H4 (cell line): ENCODE data around the gene GON7. TPM values are rescaled to one million over a fixed set of nuclear protein-coding genes. Genes with fewer than 3 reads are reported as not detected.
"Not testable (repeated sequence)": the region's sequence is repeated elsewhere in the genome, so short reads cannot be mapped to it uniquely, and the experiment has no call there.

ENCODE experiments used
- DNase-seq: peaks from one replicate; pipeline ENCODE4 v3.0.0-alpha.2; 2015; ENCODE audit warnings: low spot score
- total RNA-seq: library from RNA; depleted of rRNA; stranded (reverse); fragments of >200 nt; shearing (Covaris generic); gene quantifications from 2 replicates; pipeline ENCODE4 v1.2.3, GENCODE V29; 2014

Gene GON7
- total RNA-seq, 1 experiment from 2014 or later, result 34.8 TPM

DNA sequence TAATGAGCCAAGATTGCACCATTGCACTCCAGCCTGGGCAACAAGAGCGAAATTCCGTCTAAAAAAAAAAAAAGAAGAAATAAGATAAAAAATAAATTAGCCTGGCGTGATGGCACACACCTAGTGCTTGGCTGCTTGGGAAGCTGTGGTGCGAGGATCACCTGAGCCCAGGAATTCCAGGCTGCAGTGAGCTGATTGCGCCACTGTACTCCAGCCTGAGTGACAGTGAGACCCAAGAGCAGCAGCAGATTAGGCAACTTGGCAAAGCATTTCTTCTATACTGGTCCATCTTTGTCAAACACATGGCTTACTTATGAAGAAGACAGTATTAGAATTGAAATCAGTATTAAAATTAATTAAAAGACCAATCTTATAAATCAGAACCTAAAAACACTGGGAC lies 6.3 kb downstream of the GON7 start:
- DNase-seq, result no peak

DNA sequence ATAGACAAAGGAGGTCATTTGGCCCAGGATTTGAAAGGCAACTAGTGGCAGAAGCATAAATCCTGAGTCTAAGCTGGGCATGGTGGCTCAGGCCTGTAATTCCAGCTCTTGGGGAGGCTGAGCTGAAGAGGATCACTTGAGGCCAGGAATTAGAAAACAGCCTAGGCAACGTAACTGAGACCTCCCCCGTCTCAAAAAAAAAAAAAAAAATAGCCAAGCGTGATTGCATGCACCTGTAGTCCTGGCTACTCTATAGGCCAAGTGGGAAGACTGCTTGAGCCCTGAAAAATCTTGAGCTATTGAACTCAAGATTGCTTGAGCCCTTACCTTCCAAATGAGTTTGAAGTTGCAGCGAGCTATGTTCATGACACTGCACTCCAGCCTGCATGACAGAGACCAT lies 7.8 kb downstream of the GON7 start:
- no peak for DNase-seq

DNA sequence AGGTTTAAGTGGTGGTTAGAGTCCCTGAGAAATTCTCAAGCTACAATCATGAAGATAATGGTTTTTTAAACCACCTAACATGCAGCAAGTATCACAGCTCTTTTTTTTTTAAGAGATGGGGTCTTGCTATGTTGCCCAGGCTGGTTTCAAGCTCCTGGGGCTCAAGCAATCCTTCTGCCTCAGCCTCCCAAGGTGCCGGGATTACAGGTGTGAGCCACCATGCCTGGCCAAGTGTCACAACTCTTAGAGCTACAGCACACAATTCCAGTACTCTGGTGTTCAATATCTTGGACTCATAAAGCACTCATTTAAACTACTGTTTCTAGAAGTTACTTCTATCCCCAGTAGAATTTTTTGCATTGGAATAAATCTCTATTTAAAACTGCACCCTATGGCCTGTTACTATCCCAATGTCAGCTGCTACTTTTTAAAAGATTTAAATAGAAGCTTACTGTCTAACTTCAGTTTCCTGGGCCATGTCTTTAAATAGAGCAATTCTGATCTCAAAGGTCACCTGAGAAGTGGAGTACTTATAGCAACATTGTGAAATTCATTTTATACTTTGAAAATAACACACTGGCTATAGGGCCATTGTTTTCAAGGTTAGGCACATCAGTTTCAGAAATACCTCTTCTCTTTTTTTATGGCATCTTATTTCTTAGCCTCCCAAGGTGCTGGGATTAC lies 11.4 kb downstream of the GON7 start:
- no peak for DNase-seq

DNA sequence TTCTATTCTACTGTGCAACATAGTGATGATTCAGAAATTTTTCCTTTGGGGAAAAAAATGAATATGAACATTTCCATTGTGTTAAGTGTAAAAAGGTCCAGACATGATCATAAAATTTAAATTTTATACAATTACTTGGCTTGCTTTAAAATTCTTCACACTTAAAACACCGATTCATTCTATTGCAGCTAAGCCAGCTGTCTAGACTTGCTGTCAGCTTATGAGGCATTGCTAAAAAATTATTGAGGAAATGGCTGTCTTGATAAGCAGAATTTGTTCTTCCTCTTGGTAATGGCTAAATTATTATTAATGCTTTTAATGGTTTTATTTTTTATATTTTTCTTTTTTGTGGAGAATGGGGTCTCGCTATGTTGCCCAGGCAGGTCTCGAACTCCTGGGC lies 19.9 kb downstream of the GON7 start:
- no peak for DNase-seq

DNA sequence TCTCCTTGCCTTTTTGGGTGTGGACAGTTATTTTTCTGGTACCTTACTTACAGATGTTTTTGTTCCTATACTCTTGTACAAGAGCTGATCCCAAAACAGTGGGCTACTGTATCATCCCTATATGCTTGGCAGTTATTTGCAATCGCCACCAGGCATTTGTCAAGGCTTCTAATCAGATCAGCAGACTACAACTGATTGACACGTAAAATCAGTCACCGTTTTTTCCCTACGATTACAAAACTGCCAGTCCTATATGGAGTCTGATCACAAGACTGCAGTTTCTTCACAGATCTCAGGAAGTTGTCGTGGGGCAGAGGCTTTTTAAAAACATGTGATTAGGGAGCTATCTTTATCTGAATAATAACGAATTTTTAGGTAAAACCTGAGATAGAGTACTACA lies 20.4 kb downstream of the GON7 start:
- no peak for DNase-seq

DNA sequence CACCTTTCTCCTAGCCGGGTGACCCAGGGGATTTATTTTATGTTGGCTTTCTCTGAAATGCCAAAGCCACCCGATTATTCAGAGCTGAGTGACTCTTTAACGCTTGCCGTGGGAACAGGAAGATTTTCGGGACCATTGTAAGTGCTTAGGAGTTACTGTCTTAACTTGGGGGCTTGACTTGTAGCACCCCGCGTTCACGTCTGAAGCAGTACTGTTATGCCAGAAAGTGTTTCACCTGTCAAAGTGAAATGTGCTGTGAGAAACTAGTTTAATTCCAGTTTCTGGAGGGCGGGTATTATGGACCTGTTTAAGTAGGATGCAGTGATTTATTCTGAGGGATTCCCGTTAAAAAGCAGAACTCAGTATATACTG lies 21.5 kb downstream of the GON7 start:
- DNase-seq, result no peak

DNA sequence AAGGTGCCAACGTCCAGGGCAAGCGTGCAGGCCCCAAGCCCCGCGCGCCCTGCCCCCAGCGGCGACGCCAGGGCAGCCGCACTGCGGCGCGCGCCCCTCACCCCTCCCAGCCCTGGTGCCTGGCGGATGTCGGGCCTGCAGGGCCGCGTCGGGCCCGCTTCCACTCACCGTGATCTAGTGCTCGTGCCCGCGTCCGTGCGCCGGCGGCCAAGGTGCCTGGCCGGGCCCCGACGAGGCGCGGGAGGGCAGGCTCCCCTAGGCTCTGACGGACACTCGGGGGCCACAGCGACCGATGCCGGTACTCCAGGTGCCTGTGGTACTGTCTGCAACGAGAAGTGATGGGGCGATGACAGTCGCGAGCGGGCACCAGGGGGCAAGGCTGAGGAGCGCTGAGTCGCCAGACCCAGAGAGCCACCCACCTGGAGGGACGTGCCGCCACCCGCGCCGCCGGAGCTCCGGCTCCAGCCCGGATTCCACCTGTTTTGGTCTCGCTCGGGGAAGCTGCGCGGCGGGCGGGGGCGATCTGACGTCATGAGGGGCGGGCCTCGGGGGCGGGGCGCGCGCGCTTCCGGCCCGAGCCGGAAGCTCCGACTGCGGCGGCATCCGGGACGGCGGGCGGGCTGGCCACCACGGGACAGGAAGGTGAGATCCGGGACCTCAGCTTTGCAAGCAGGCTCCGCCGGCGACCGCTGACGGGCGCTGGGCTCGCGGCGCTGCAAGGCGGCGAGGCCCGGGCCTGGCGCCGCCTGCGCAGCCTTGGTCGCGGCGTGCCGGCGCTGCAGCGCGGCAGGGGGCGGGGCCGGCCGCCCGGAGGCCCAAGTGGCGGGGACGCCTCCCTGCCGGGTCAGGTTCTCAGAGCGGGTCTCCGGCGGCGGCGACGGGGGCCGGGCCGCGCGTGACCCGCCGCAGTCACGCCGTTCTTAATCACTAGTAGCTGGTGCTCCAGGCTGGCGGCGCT lies 22.2 kb downstream of the GON7 start, which contains the start of the genes LYSET and MOAP1:
Gene LYSET, plus strand, starts transcription at position 927 of the 958 bp plus-strand sequence. CDS start 89 bp downstream, outside the sequence.
Gene MOAP1, minus strand, starts transcription at position 507 of the 958 bp plus-strand sequence. CDS start 655 bp downstream, outside the sequence.
- DNase-seq, result peak; percentile 79

DNA sequence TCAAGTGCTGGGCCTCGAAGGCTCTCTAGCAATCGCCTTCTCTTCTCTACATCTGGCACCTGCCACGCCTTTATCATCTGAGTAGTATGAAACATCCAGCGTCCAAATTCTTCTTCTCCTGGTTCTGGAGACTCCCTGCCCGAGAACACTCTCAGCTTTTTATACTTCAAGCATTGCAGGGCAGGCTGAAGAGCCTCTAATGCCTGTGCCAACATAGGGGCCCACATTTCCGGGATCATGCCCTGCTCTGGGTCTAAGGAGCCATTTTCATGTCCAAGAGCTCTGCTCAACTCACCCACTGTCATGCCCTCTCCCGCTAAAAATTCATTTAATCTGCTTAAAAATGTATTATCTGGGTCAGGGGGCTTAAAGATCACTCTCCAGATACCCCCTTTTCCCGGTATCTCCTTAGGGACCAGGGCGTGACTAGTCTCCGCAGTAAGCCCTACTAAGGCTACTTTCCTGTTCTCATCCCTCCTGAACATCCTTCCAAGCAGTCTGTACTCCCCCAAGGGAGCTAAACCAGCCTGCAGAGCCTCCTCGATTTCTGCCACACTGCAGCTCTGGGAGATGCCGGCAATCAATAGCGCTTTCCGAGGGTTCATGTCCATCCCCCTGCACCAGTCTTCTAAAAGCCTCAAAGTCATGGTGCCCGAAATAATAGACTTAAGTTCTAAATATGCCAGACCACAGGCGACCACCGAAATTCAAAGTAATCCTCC lies 23.1 kb downstream of the GON7 start:
- no peak for DNase-seq

DNA sequence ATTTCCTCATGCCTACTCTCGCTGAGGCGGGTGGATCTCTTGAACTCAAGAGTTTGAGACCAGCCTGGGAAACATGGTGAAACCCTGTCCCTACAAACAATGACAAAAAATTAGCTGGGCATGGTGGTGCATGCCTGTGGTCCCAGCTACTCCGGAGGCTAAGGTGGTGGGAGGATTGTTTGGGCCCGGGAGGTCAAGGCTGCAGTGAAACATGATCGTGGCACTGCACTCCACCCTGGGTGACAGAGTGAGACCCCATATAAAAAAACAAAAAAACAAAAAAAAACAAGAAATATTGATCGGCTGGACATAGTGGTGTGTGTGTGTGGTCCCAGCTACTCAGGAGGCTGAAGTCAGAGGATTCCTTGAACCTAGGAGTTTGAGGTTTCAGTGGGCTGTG lies 31.4 kb downstream of the GON7 start:
- DNase-seq, result no peak

DNA sequence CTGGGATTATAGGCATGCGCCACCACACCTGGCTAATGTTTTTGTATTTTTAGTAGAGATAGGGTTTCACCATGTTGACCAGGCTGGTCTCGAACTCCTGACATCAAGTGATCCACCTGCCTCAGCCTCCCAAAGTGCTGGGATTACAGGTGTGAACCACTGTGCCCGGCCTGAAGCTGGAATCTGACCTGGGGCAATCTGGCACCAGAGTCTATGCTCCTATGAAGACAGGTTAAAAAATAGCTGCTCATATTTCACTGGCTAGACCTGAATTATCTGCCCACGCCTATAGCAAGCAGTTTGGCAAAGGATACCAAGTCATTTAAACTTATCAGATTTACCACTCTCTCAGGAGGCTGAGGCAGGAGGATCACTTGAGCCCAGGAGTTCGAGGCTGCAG lies 32.1 kb downstream of the GON7 start:
- DNase-seq, result not testable (repeated sequence)

DNA sequence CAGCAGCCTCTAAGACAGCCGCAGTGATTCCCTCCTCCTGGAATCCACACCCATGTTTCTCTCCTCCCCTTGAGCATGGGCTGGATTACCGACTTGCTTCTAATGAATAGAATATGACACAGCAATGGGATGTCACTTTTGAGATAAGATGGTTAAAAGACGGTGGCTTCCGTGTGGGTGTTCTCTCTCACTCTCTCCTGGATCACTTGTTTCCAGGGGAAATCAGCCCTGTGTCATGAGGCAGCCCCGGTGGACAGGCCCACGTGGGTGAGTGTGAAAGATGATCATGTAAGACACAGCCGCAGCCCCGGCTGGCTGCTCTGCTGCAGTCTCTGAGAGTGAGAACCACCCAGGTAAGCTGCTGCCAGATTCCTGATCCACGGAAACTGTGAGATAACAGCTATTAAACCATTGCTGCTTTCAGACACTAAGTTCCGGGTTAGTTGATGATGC lies 32.9 kb downstream of the GON7 start:
- DNase-seq, result no peak

DNA sequence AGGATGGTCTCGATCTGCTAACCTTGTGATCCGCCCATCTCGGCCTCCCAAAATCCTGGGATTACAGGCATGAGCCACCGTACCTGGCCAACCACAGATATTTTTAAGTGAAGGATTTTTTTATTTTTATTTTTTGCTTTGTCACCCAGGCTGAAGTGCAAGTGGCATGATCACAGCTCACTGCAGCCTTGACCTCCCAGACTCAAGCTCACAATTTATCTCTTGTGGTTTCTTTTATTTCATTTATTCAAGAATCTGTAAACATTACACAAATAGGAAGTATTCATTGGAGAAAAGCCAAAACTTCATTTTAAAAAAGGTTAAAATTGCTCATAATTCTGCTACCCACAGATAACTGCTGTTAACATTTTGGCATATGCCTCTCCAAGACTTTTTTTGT lies 35.5 kb downstream of the GON7 start:
- peak; percentile 65 for DNase-seq

DNA sequence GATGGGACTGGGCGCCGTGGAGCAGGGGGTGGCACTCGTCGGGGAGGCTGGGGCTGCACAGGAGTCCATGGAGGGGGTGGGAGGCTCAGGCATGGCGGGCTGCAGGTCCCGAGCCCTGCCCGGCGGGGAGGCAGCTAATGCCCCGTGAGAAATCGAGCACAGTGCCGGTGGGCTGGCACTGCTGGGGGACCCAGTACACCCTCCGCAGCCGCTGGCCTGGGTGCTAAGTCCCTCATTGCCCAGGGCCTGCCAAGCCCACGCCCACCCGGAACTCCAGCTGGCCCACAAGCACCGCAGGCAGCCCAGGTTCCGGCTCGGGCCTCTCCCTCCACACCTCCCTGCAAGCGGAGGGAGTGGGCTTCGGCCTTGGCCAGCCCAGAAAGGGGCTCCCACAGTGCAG lies 36.7 kb downstream of the GON7 start:
- not testable (repeated sequence) for DNase-seq

DNA sequence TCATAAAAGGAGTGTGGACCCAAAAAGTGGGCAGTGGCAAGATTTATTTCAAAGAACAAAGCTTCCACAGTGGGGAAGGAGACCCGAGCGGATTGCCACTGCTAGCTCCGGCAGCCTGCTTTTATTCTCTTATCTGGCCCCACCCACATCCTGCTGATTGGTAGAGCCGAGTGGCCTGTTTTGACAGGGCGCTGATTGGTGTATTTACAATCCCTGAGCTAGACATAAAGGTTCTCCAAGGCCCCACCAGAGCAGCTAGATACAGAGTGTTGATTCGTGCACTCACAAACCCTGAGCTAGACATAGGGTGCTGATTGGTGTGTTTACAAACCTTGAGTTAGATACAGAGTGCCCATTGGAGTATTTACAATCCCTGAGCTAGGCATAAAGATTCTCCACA lies 37.2 kb downstream of the GON7 start:
- DNase-seq, result not testable (repeated sequence)

DNA sequence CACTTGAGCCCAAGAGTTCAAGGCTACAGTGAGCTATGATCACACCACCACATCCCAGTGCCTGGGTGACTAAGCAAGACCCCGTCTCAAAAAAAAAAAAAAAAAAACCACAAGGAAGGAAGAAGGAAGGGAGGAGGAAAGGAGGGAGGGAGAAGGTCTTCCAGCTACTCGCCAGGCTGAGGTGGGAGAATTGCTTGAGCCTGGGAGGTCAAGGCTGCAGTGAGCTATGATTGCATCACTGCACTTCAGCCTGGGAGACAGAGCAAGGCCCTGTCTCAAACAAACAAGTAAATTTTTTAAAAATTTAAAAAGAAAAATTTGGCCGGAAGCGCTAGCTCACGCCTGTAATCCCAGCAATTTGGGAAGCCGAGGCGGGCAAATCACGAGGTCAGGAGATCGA lies 38.3 kb downstream of the GON7 start:
- not testable (repeated sequence) for DNase-seq

DNA sequence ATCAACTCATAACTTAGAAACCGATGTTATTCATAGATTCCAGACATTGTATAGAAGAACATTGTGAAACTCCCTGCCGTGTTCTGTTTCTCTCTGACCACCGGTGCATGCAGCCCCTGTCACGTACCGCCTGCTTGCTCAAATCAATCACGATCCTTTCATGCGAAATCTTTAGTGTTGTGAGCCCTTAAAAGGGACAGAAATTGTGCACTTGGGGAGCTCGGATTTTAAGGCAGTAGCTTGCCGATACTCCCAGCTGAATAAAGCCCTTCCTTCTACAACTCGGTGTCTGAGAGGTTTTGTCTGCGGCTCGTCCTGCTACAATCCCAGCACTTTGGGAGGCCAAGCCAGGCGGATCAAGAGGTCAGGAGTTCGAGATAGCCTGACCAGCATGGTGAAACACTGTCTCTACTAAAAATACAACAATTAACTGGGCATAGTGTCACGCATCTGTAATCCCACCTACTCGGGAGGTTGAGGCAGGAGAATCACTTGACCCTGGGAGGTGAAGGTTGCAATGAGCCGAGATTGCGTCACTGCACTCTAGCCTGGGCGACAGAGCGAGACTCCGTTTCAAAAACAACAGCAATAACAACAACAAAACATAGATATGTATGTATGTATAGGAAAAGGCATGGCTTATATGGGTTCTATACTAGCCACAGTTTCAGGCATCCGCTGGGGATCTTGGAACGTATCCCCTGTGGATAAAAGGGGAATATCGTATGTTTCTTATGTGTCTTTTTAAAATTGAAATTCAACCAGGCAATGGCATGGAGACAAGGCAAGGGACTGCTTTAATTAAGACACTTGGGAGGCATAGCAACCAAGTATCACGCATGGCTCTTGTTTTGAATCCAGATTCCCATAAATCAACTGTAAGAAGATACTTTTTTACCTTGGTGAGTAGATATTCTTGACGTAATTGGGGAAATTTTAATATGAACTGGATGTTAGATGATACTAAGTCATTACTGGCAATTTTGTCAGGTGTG lies 41.3 kb downstream of the GON7 start:
- not testable (repeated sequence) for DNase-seq

DNA sequence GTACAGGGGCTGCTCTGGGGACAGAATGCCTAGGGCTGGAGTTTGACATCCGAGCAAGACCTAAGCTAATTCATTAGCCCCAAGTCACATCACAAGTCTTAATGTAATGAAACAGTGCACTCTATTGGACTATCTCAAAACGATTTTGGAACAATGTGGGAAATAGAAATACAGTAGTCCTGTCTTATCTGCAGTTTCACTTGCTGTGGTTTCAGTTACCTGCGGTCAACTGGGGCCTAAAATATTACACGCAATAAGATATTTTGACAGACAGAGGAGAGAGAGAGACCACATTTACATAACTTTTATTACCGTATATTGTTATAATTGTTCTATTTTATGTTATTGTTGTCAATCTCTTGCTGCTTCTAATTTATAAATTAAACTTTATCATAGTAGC lies 43.3 kb downstream of the GON7 start:
- DNase-seq, result no peak

DNA sequence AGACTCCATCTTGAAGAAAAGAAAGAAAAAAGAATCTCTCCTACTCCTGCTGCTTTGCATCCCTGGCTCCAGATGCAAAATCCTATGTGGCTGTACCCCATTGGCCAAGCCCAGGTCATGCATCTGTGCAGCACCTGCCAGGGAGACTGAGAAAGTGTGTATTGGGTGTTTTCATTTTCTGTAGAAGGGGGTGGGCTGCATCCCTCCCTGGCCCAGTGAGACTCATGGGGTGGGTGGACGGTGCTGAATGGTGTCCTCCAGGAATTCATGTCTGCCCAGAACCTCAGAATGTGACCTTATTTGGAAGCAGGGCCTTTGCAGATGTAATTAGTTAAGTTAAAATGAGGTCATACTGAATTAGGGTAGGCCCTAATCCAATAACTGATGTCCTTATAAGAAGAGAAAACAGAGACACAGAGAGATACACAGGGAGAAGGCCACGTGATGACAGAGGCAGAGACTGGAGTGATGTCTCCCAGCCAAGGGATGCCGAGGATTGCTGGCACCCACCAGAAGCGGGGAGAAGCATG lies 45.4 kb downstream of the GON7 start:
- no peak for DNase-seq

DNA sequence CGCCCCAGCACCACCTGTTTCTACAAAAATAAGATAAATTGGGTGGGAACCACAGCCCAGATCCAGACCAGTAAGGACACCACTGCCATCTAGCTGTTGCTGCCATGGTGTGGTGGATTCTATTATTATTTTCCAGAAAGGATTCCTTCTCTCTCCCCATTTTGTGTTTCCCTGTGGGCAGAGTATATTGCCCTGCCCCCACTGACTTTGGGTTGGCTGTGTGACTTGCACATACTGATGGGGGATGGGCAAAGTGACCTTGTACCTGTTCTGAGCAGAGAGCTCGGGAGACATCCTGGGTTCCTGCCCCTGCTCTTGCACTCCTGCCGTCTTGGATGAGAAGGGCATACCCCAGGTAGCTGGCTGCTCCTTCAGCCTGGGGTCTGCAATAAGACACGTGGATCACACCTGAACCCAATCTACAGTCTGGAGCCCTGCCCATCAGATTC lies 46.5 kb downstream of the GON7 start:
- peak; percentile 53 for DNase-seq

DNA sequence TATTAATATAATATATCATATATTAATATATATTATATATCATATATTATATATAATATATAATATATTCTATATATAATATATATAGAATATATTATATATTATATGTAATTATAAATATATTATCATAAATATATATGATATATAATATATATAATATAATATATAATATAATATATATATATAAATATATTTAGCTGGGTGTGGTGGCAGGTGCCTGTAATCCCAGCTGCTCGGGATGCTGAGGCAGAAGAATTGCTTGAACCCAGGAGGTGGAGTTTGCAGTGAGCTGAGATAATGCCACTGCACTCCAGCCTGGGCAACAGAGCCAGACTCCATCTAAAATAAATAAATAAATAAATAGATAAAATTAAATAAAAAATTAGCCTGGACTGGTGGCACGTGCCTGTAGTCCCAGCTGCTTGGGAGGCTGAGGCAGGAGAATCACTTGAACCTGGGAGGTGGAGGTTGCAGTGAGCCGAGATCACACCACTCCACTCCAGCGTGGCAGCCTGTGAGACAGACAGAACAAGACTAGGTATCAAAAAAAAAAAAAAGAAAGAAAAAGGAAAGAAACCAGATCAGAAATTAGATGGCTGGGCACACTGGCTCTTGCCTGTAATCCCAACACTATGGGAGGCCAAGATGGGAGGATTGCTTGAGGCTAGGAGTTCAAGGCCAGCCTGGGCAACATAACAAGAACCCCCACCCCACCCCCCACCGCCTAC lies 47.1 kb downstream of the GON7 start:
- not testable (repeated sequence) for DNase-seq
